Activated naive CD4-positive, alpha-beta T cell treated with anti-CD3 and anti-CD28 coated beads for 36 hours (primary cell): Measurements from ENCODE around the gene SCAPER. TPM values are rescaled to one million over a fixed set of nuclear protein-coding genes. Genes with fewer than 3 reads are reported as not detected.
A peak's percentile ranks its signal among the peaks of the same experiment; 100 is the strongest.
"Not testable (repeated sequence)": the region's sequence is repeated elsewhere in the genome, so short reads cannot be mapped to it uniquely, and the experiment has no call there.

ENCODE experiments used
- CTCF ChIA-PET: fragments of 350-600 bp; sonication (Branson Sonifier 250); formaldehyde crosslinking; loops from one replicate; lab custom pipeline; 2021; ENCODE audit warnings: antibody characterized with exemption; lab: Charles Lee
- DNase-seq: peaks from one replicate; pipeline ENCODE4 v3.0.0-alpha.2; 2020
- H3K27ac Mint-ChIP-seq: one replicate; pipeline ENCODE4 v1.8.0; 2021; ENCODE audit warnings: mild to moderate bottlenecking, mixed read lengths
- H3K27me3 Mint-ChIP-seq: one replicate; pipeline ENCODE4 v1.8.0; 2021; ENCODE audit warnings: low read depth, mixed read lengths
- H3K36me3 Mint-ChIP-seq: one replicate; pipeline ENCODE4 v1.8.0; 2021; ENCODE audit warnings: low read depth, mixed read lengths
- H3K4me1 Mint-ChIP-seq: one replicate; pipeline ENCODE4 v1.8.0; 2021; ENCODE audit warnings: low read depth, mixed read lengths
- H3K4me3 Mint-ChIP-seq: one replicate; pipeline ENCODE4 v1.8.0; 2021; ENCODE audit warnings: mild to moderate bottlenecking, moderate library complexity, mixed read lengths
- H3K9me3 Mint-ChIP-seq: one replicate; pipeline ENCODE4 v1.8.0; 2021; ENCODE audit warnings: mixed read lengths
- intact Hi-C: fragments of 100-400 bp; cut with micrococcal nuclease; formaldehyde crosslinking; loops from one replicate; pipeline ENCODE4 v1.15.1; 2023
- total RNA-seq, 2 experiments: library from RNA; stranded (reverse); gene quantifications; one replicate each; pipeline ENCODE4 v1.2.3, GENCODE V29; 2021

SCAPER gene
- total RNA-seq, 2 experiments from 2014 or later, result 28.5 to 28.9 TPM

- Mint-ChIP-seq H3K27me3 (no peaks in the 10 kb centered on the region), H3K4me3 (peak overlapping the region; percentile 83), H3K4me1 (peaks cover 31% of the 10 kb centered on the region), H3K36me3 (peaks cover 2% of the 10 kb centered on the region), H3K27ac (peak overlapping the region; percentile 91), H3K9me3 (no peaks in the 10 kb centered on the region)
- CTCF ChIA-PET, result interaction anchor here (0.9 to 1.5 kb wide), 2 partner anchors 11 to 71 kb away, joined by 3 to 4 read pairs; no protein-coding TSS in a partner anchor
- peak; percentile 64 for DNase-seq
- intact Hi-C loops, result loop anchor here (1.0 to 10.0 kb wide), 5 partner anchors 27 to 520 kb away; partner anchors contain the start of genes HMG20A, PEAK1, RCN2 and TSPAN3
Measured at GRCh38 chr15:76904461-76905012, 603 bp downstream of the SCAPER start.

- DNase-seq, result peak; percentile 32
- Mint-ChIP-seq H3K4me1 (peaks cover 34% of the 10 kb centered on the region), H3K27me3 (no peaks in the 10 kb centered on the region), H3K9me3 (no peaks in the 10 kb centered on the region), H3K4me3 (peak overlapping the region; percentile 83), H3K36me3 (peaks cover 7% of the 10 kb centered on the region), H3K27ac (peak overlapping the region; percentile 41)
- intact Hi-C loops, result loop anchor here (2.0 to 10.0 kb wide), 4 partner anchors 119 to 590 kb away; partner anchors contain the start of genes HMG20A, PEAK1 and TSPAN3
- CTCF ChIA-PET, result interaction anchor here (1.5 kb wide), 1 partner anchor 13 kb away, joined by 3 read pairs; no protein-coding TSS in a partner anchor
Measured at GRCh38 chr15:76903251-76903681, 1.9 kb downstream of the SCAPER start.

- no peak overlapping the region for H3K4me3 Mint-ChIP-seq
- CTCF ChIA-PET, result interaction anchor here (0.7 kb wide), 1 partner anchor 763 kb away, joined by 4 read pairs; no protein-coding TSS in a partner anchor
- H3K36me3 Mint-ChIP-seq, result peaks cover 8% of the 10 kb centered on the region
- H3K27ac Mint-ChIP-seq, result no peak overlapping the region
- peaks cover 34% of the 10 kb centered on the region for H3K4me1 Mint-ChIP-seq
- intact Hi-C loops, result loop anchor here (2.0 to 10.0 kb wide), 4 partner anchors 120 to 591 kb away; partner anchors contain the start of genes HMG20A, PEAK1 and TSPAN3
- no peaks in the 10 kb centered on the region for H3K9me3 Mint-ChIP-seq
- DNase-seq, result no peak
- H3K27me3 Mint-ChIP-seq, result no peaks in the 10 kb centered on the region
Measured at GRCh38 chr15:76901965-76902364, 3.2 kb downstream of the SCAPER start.

- DNase-seq, CTCF ChIA-PET, H3K9me3 Mint-ChIP-seq, H3K27ac Mint-ChIP-seq, H3K4me3 Mint-ChIP-seq, H3K27me3 Mint-ChIP-seq: not testable (repeated sequence)
- intact Hi-C loops, result loop anchor here (5.0 to 10.0 kb wide), 3 partner anchors 122 to 525 kb away; partner anchors contain the start of genes HMG20A, PEAK1 and TSPAN3
- Mint-ChIP-seq H3K4me1 (peaks cover 31% of the 10 kb centered on the region), H3K36me3 (peaks cover 15% of the 10 kb centered on the region)
Measured at GRCh38 chr15:76899931-76900310, 5.2 kb downstream of the SCAPER start.

GRCh38 chr15:76899176-76899930, 5.8 kb downstream of the SCAPER start:
- H3K4me3 Mint-ChIP-seq, H3K27me3 Mint-ChIP-seq, intact Hi-C loops, H3K27ac Mint-ChIP-seq, DNase-seq, H3K9me3 Mint-ChIP-seq, CTCF ChIA-PET: not testable (repeated sequence)
- Mint-ChIP-seq H3K4me1 (peaks cover 34% of the 10 kb centered on the region), H3K36me3 (peaks cover 20% of the 10 kb centered on the region)

- no peaks in the 10 kb centered on the region for H3K27me3 Mint-ChIP-seq
- peaks cover 29% of the 10 kb centered on the region for H3K36me3 Mint-ChIP-seq
- CTCF ChIA-PET, result no interaction called here
- H3K27ac Mint-ChIP-seq, result no peak overlapping the region
- no peak overlapping the region for H3K4me3 Mint-ChIP-seq
- no peaks in the 10 kb centered on the region for H3K9me3 Mint-ChIP-seq
- intact Hi-C loops, result no loop called here
- DNase-seq, result no peak
- peaks cover 28% of the 10 kb centered on the region for H3K4me1 Mint-ChIP-seq
Measured at GRCh38 chr15:76898102-76898501, 7.0 kb downstream of the SCAPER start.

- H3K36me3 Mint-ChIP-seq, result peaks cover 46% of the 10 kb centered on the region
Measured at GRCh38 chr15:76894174-76894573, 11.0 kb downstream of the SCAPER start.

GRCh38 chr15:76892836-76893235, 12.3 kb downstream of the SCAPER start:
- H3K27me3 Mint-ChIP-seq, CTCF ChIA-PET, DNase-seq, H3K4me3 Mint-ChIP-seq, H3K9me3 Mint-ChIP-seq, H3K27ac Mint-ChIP-seq, intact Hi-C loops: not testable (repeated sequence)
- peaks cover 43% of the 10 kb centered on the region for H3K4me1 Mint-ChIP-seq
- peaks cover 44% of the 10 kb centered on the region for H3K36me3 Mint-ChIP-seq

More at GRCh38 chr15:76894174-76894573, 11.0 kb downstream of the SCAPER start:
- CTCF ChIA-PET, result interaction anchor here (0.7 kb wide), 1 partner anchor 91 kb away, joined by 3 read pairs; no protein-coding TSS in a partner anchor
- H3K9me3 Mint-ChIP-seq, result peaks cover 5% of the 10 kb centered on the region
- peaks cover 37% of the 10 kb centered on the region for H3K4me1 Mint-ChIP-seq
- H3K27ac Mint-ChIP-seq, result no peak overlapping the region
- DNase-seq, result no peak
- H3K27me3 Mint-ChIP-seq, result no peaks in the 10 kb centered on the region
- no peak overlapping the region for H3K4me3 Mint-ChIP-seq
- intact Hi-C loops, result no loop called here

GRCh38 chr15:76887280-76888141, 17.6 kb downstream of the SCAPER start:
- H3K27ac Mint-ChIP-seq, result not testable (repeated sequence)
- peaks cover 29% of the 10 kb centered on the region for H3K4me1 Mint-ChIP-seq

GRCh38 chr15:76885212-76885611, 19.9 kb downstream of the SCAPER start:
- intact Hi-C loops, result no loop called here
- no peaks in the 10 kb centered on the region for H3K27me3 Mint-ChIP-seq
- no peak overlapping the region for H3K4me3 Mint-ChIP-seq
- H3K9me3 Mint-ChIP-seq, result peaks cover 2% of the 10 kb centered on the region
- peaks cover 21% of the 10 kb centered on the region for H3K36me3 Mint-ChIP-seq
- CTCF ChIA-PET, result no interaction called here
- H3K27ac Mint-ChIP-seq, result no peak overlapping the region
- peaks cover 21% of the 10 kb centered on the region for H3K4me1 Mint-ChIP-seq
- DNase-seq, result no peak

More at GRCh38 chr15:76887280-76888141, 17.6 kb downstream of the SCAPER start:
- H3K27me3 Mint-ChIP-seq, CTCF ChIA-PET, H3K4me3 Mint-ChIP-seq, intact Hi-C loops, DNase-seq, H3K9me3 Mint-ChIP-seq: not testable (repeated sequence)
- H3K36me3 Mint-ChIP-seq, result peaks cover 25% of the 10 kb centered on the region

GRCh38 chr15:76875911-76876310, 29.2 kb downstream of the SCAPER start:
- Mint-ChIP-seq H3K27me3 (no peaks in the 10 kb centered on the region), H3K36me3 (peaks cover 14% of the 10 kb centered on the region), H3K9me3 (no peaks in the 10 kb centered on the region), H3K4me3 (no peak overlapping the region), H3K4me1 (peaks cover 13% of the 10 kb centered on the region), H3K27ac (no peak overlapping the region)
- intact Hi-C loops, result no loop called here
- DNase-seq, result no peak
- CTCF ChIA-PET, result no interaction called here
